RWPE1 (cell line): Measurements from ENCODE around the gene SMPDL3A.

ENCODE experiments used
- CTCF ChIA-PET: fragments of 350-600 bp; sonication (Branson Sonifier 250); formaldehyde crosslinking; extraction: SDS; loops from one replicate; lab custom pipeline; 2021; lab: Yijun Ruan, JAX
- POLR2A ChIA-PET: fragments of 400-600 bp; formaldehyde crosslinking; extraction: SDS; loops from one replicate; lab custom pipeline; 2020; ENCODE audit warnings: antibody characterized with exemption; ENCODE audit not compliant: low non-redundant PET; lab: Yijun Ruan, JAX
- DNase-seq: peaks from one replicate; pipeline ENCODE4 v3.0.0; 2012; ENCODE audit warnings: low spot score
- H3K27ac ChIP-seq: fragments of 450-650 bp; 2 replicates; pipeline ENCODE4 v1.5.1; 2017
- TF ChIP-seq, protein P1 (sequence below): fragments of 450-650 bp; conservative IDR thresholded peaks from 2 replicates; pipeline ENCODE4 v1.5.1; 2017; ENCODE audit warnings: low read depth, mild to moderate bottlenecking

SMPDL3A gene

DNA sequence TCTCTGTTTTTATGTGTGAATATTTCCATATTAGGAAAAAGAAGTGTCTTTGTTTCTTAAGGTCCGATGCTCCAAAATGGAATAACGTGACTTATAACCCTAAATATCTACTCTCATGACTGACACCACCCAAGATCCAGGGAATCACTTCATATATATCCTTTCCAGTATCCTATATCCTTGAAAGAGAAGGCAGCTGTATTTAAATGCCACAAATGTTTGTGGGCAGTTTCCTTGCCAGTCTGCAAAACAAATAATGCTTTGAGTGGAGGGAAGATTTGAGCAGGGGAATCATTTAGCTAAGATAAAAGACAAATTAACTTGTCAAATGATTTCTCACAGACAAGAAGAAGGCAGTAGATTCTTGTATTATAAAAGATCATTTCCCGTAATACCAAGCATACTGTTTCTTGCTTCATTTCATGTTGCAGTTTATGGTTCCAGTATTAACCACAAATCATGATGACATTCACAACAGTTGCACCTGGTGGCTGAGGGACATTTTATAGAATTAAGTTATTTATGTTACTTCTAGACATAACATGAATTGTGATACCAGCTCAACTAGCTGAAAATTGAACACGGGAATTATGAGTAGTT, 39.5 kb upstream of the SMPDL3A start:
- TF ChIP-seq, protein P1, sequence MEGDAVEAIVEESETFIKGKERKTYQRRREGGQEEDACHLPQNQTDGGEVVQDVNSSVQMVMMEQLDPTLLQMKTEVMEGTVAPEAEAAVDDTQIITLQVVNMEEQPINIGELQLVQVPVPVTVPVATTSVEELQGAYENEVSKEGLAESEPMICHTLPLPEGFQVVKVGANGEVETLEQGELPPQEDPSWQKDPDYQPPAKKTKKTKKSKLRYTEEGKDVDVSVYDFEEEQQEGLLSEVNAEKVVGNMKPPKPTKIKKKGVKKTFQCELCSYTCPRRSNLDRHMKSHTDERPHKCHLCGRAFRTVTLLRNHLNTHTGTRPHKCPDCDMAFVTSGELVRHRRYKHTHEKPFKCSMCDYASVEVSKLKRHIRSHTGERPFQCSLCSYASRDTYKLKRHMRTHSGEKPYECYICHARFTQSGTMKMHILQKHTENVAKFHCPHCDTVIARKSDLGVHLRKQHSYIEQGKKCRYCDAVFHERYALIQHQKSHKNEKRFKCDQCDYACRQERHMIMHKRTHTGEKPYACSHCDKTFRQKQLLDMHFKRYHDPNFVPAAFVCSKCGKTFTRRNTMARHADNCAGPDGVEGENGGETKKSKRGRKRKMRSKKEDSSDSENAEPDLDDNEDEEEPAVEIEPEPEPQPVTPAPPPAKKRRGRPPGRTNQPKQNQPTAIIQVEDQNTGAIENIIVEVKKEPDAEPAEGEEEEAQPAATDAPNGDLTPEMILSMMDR = no peak
- CTCF ChIA-PET = interaction anchor here (0.6 kb wide), 1 partner anchor 64 kb away, joined by 3 read pairs; no protein-coding TSS in a partner anchor
- POLR2A ChIA-PET = no interaction called here
- H3K27ac ChIP-seq = no peak overlapping the region
- no peak for DNase-seq

DNA sequence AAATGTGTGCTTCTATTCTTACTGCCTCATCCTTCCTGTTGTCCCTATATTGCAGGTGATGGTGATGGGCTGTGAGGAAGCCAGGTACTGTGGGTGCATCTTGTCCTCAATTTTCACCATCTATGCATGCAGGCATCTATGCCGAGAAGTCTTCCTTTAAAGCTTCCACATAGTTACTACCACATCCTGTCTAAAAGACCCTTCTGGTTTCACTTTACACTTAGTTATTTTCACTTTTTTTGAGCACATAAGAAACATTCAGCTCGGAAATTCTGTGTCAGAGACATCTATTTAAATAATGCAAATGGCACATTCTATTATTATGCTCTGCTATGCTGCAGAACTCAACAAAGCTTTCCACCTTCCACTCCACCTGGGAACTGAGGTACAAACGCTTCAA, 37.7 kb upstream of the SMPDL3A start:
- no peak for DNase-seq
- ChIA-PET POLR2A (no interaction called here), CTCF (interaction anchor here (0.8 kb wide), 1 partner anchor 39 kb away, joined by 3 read pairs; no protein-coding TSS in a partner anchor)
- TF ChIP-seq, protein P1 = no peak
- H3K27ac ChIP-seq = no peak overlapping the region

GRCh38 chr6:122752459-122752858, 36.6 kb upstream of the SMPDL3A start:
- TF ChIP-seq, protein P1 = no peak
- no peak for DNase-seq
- CTCF ChIA-PET = interaction anchor here (0.6 kb wide), 1 partner anchor 47 kb away, joined by 3 read pairs; no protein-coding TSS in a partner anchor
- POLR2A ChIA-PET = no interaction called here
- no peak overlapping the region for H3K27ac ChIP-seq

DNA sequence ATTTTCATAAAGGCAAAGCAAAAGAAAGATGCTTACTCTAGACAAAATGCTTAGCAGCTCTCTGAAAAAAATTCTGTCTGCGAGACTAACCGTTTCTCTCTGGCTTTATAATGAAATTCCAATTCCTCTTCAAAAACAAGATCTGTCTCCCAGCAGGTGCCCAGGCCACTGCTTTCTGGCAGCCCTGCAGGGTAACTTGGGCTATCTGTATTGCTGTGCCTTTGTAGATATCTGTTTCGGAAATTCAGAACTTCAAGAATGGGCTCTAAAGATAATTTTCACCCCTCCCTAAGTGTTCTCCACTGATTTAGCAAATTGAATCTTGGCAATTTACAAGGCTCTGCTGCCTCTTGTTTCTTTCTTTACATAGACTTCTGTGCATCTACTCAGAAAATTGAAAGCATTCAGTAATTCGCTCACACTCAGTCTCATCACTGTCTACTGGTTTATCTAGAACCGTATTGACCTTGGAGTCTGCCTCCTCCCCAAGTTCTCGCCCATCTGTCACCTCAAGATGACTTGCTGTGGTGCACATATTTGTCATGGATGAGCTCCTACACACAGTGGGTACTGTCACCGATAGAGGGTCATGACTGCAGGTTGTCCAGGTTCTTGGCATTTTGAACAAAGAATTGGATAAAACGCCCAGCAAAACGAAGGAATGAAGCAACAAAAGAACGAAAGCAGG, 35.9 kb upstream of the SMPDL3A start:
- ChIA-PET CTCF (interaction anchor here (0.6 kb wide), 1 partner anchor 48 kb away, joined by 3 read pairs; no protein-coding TSS in a partner anchor), POLR2A (no interaction called here)
- DNase-seq = no peak
- TF ChIP-seq, protein P1 = no peak
- H3K27ac ChIP-seq = no peak overlapping the region

- ChIA-PET POLR2A (no interaction called here), CTCF (no interaction called here)
- TF ChIP-seq, protein P1 = no peak
- no peak for DNase-seq
- no peak overlapping the region for H3K27ac ChIP-seq
Measured at GRCh38 chr6:122753688-122754056, 35.4 kb upstream of the SMPDL3A start.

DNA sequence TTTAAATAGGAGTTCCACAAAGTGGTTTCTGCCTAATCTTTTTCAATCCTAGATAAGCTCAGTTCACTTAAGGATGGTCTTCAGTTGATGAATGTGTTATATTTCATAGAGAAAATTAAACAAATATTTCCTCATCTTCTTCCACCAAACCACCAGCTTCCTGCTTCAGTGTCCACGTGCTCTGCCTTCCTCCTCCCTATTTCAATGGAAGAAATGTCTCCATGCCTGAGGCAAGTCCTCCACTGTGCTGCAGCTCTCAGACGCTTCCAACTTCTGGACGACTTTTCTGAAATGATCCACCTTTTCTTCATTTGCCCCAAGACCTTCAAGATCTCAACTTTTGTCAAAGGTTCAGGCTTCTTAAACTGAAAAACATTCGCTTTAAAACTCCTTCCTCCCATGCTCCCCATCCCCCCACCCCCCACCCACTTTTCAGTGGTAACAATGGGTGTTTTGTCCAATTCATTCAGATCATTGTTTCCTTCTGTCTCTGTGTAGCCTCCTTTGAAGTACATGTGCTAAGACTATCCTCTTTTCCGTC, 34.8 kb upstream of the SMPDL3A start:
- DNase-seq = no peak
- no peak overlapping the region for H3K27ac ChIP-seq
- TF ChIP-seq, protein P1 = no peak
- POLR2A ChIA-PET = no interaction called here
- CTCF ChIA-PET = no interaction called here
